Forelimb muscle (tissue), 1 donor: ENCODE measurements around the gene SNUPN. TPM values are rescaled to one million over a fixed set of nuclear protein-coding genes. Genes with fewer than 3 reads are reported as not detected.
"Not testable (repeated sequence)": the region's sequence is repeated elsewhere in the genome, so short reads cannot be mapped to it uniquely, and the experiment has no call there.

Source experiments
- DNase-seq: peaks from one replicate; pipeline ENCODE4 v3.0.0-alpha.2; 2013; ENCODE audit warnings: low read depth
- polyA plus RNA-seq: library from polyadenylated mRNA; unstranded; fragments of 120-200 nt; gene quantifications from one replicate; pipeline ENCODE4 v1.2.1, GENCODE V29; 2013; ENCODE audit not compliant: insufficient read length

The SNUPN gene
- polyA plus RNA-seq, 1 donor, result 17.6 TPM

- DNase-seq, result no peak
Measured at GRCh38 chr15:75637245-75638009, 11.9 kb upstream of the SNUPN start.

GRCh38 chr15:75636026-75636425, 10.5 kb upstream of the SNUPN start:
- no peak for DNase-seq

DNA sequence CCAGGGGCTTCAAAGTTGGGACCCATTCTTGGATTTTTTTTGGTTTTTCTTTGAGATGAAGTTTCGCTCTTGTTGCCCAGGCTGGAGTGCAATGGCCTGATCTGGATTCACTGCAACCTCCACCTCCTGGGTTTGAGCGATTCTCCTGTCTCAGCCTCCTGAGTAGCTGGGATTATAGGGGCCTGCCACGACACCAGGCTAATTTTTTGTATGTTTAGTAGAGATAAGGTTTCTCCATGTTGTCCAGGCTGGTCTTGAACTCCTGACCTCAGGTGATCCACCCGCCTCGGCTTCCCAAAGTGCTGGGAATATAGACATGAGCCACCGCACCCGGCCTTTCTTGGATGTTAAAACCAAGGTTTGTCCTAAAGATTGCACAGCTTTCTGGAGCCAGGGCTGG, 8.4 kb upstream of the SNUPN start:
- not testable (repeated sequence) for DNase-seq

- DNase-seq, result no peak
Measured at GRCh38 chr15:75631935-75632334, 6.4 kb upstream of the SNUPN start.

DNA sequence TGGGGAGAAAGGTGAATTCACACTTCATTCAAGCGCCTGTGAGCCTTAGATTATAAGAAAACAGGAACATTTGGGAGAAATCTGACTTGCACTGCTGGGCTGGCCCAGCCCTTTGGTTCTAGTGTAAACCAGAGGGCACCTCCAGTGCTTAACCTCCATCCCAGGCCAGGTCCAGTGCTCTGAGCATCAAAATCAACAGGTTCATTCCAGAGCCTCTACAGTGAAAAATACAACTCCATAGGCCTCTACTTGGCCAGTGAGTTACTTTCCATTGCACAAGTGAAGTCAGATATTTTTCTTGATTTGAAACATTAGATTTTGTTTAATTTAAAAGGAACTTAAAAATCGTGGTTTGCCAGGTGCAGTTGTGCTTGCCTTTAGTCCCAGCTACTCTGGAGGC, 3.0 kb downstream of the SNUPN start:
- DNase-seq, result no peak

GRCh38 chr15:75620841-75621391, 4.6 kb downstream of the SNUPN start:
- DNase-seq, result peak; percentile 93

DNA sequence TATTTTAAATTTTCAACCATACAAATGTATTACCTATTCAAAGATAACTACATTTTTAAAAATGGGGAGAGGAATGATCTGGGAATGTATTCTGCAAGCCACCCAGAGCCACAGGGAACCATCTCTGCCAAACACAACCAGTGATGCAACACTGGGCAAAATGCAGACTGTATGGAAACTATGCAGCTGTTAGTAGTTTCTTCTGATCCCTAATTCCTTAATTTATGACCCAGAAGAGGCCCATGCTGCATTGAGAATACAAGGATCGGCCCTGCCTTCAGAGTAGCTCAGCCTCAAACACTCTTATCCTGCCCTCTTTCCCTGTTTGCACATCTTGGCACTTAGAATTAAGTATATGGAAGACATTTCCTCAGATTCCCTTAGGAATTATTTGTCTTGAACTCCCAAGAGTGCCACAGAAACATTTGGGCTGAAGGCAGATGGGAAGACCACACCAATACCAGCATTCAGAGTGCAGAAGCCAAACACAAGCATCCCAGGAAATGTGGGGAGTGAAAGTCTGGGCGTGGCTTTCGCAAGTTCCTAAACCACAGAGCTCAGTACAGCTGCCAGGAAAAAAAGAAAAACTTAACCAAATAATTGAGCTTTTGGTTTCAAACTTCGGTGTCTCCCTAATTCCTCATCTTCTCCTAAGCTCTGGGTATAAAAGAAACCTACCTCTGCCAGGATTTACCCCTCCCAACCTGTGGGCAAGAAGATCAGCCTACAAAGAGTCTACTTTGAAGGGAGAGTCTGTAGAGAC, 5.3 kb downstream of the SNUPN start:
- DNase-seq, result peak; percentile 77

DNA sequence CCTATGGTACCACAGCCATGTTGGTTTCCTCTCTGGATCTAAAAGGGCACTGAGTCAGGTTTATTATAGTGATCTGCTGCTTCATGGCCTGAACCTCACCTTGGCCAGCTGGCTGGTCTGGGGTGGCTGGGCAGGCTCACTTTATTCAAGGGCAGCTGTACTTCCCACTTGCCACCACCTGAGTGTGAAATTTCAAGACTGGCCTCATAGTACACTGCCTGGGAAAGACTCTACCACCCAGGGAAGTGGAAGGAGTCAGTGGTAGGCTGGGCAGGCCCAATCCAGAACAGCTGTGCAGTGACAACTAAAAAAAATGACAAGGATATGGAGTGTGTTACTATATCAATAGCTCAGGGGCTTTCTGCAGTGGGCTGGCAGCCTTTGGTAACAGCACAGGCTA, 8.8 kb downstream of the SNUPN start:
- no peak for DNase-seq

DNA sequence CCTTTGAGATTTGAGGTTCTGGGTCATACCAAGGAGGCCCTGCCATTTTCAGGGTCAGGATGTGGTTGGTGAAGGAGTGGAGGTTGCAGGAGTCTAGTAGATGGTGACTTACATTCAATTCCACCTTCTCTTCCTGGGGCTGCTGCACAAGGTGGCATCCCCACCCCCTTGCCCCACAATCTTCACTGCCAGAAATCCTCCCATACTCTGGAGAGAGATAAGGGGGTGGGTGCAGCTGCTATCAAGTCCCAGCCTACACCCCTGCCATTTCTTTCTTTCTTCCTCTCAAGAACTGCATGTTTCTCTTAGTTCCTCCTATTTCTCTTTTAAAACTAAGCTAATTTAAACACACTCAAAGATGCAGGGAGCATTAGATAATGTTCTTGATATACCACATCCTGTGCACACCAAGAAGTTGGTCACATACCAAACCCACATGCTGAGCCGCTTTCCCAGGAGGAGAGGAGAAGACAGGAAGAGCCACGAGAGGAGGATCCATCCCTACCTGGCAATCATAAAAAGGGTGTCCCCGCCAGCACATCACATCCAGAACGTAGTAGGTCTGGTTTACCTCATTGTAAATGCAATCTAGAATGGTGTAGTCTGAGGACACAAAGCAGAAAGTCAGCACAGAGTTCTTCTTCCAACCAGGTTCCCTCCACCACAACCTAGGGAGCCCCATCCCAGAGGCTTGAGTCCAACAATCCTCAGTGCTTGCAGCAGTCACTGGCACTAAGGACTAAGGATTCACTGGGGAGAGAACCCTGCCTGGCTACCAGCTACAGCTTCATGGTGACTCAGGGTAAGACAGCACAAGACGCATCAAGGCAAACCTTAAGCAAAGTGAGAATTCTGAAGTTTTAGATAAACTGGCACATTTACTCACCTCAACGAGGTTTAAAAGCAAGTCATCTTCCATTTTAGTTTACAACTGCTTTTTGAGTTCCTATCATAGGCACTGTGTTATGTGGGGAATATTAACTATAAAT, 18.5 kb downstream of the SNUPN start:
- DNase-seq, result no peak

DNA sequence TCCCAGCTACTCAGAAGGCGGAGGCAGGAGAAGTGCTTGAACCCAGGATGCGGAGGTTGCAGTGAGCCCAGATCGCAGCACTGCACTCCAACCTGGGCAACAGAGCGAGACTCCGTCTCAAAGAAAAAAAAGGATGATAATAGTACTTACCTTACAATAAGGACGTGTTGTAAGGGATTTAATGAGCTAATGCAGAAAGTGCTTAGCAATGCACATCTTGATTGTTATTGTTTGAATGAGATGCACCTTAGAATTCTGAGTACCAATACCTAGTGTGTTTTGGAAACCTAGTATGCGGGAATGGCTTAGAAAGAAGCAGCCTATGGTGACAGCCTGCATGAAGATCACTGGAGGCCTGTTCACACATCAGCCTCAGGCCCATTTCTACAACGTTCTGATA, 19.5 kb downstream of the SNUPN start:
- DNase-seq, result no peak

GRCh38 chr15:75599401-75599800, 26.1 kb downstream of the SNUPN start:
- DNase-seq, result no peak

- DNase-seq, result no peak
Measured at GRCh38 chr15:75598361-75598760, 27.2 kb downstream of the SNUPN start.

GRCh38 chr15:75597667-75598341, 27.7 kb downstream of the SNUPN start:
- no peak for DNase-seq

DNA sequence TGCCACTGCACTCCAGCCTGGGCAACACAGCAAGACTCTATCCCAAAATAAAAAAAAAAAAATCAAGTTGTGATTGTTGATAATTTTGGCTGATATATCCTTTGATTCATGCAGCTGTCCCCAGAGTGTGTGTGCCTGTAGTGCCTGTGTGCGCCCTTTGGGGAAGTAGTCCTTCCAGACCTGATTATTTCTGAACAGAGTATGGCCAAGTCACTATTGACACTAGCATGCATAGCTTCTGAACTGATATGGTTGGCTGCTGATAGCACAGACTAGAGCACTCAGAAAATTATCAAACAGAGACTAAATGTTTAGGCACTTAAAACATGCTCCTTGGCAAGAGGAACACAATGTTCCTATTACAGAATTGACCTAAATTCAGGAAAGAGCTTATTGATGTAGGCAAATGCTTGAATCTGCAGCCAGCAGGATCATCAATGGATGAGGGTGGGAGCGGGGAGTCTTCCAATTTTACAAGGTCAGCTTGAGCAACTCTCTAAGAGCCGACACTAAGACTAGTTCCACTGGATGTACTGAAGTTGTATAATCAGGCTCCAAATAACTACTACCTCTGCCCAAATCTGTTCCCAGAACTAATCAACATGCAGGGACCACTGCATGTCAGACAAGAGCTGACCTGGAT, 28.7 kb downstream of the SNUPN start:
- no peak for DNase-seq

DNA sequence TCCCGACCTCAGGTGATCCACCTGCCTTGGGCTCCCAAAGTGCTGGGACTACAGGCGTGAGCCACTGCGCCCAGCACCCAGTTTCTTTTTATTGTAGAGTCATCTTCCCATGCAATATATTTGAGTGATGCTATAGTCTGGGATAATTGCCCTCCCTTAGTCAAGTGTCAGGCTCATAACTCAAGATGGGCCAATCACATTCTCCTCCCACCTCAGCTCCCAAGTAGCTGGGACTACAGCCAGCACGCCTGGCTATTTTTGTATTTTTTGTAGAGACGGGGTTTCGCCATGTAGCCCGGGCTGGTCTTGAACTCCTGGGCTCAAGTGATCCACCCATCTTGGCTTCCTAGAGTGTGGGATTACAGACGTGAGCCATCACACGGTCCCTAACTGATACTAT, 31.2 kb downstream of the SNUPN start:
- no peak for DNase-seq

GRCh38 chr15:75591655-75592364, 33.7 kb downstream of the SNUPN start:
- no peak for DNase-seq

DNA sequence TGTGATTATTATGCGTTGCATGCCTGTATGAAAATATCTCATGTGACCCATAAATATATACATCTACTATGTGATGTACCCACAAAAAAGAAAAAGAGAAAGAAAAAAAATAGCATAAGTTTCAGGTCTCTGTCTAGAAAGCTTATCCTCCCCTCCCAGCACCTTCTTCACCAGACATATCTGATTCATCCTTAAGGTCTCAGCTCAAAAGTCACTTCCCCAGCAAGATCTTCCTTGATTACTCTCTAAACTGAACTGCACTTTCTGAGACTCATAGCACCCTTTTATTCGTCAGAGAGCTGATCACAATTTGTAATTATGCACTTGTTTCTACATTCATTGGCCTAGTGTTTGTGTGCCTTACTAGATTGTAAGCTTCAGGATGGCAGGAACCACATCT, 35.3 kb downstream of the SNUPN start:
- no peak for DNase-seq

DNA sequence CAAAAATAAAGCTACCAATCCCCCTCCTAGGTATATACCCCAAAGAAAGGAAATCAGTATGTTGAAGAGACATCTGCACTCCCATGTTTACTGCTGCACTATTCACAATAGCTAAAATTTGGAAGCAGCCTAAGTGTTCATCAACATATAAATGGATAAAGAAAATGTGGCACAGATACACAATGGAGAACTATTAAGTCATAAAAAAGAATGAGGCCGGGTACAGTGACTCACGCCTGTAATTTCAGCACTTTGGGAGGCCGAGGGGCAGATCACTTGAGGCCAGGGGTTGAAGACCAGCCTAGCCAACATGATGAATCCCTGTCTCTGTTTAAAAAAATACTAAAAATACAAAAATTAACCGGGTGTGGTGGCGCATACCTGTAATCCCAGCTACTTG, 36.5 kb downstream of the SNUPN start:
- no peak for DNase-seq

GRCh38 chr15:75586422-75586821, 39.1 kb downstream of the SNUPN start:
- DNase-seq, result not testable (repeated sequence)

DNA sequence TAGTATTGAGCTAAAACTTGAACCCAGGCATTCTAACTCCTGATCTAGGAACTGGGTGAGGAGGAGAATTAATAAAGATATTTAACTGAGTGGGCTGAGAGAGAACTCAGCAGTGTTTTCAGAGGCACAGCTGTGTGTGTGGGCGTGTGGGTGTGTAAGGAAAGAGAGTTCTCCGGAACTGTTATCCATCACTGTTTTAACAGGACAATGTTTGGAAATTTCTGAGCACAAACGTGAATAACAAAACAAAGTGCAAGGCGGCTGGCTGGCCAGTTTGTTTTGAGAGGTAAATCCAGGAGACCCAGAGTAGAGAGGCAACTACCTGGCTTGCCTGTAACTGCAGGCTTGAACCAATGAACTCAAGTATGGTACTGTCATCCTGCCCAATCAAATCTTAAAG, 41.4 kb downstream of the SNUPN start:
- no peak for DNase-seq
